PC-9 (cell line): ENCODE data around the gene DNAH12. TPM values are rescaled to one million over a fixed set of nuclear protein-coding genes. Genes with fewer than 3 reads are reported as not detected.

Experiments
- BruUV-seq: library from RNA; stranded (reverse); fragments of 400-500 nt; replicated peaks from 2 replicates; lab custom pipeline; 2021; lab: Mats Ljungman, UMichigan
- CTCF ChIA-PET: fragments of 300-600 bp; sonication (Branson Sonifier 250); formaldehyde crosslinking; loops from one replicate; lab custom pipeline; 2022; ENCODE audit warnings: antibody characterized with exemption; lab: Charles Lee
- POLR2A ChIA-PET: fragments of 300-600 bp; sonication (Branson Sonifier 250); formaldehyde crosslinking; loops from one replicate; lab custom pipeline; 2022; ENCODE audit warnings: antibody characterized with exemption; ENCODE audit not compliant: unreplicated experiment; lab: Charles Lee
- DNase-seq, 2 experiments: peaks; one replicate each; pipeline versions ENCODE4 v3.0.0 to v3.0.0-alpha.2; 2015 to 2022; ENCODE audit warnings: mixed read lengths in 1 of 2
- H2AFZ ChIP-seq: fragments of 200-600 bp; sonication (generic); 2 replicates; pipeline ENCODE4 v1.8.1; 2017; ENCODE audit warnings: antibody characterized with exemption
- H3F3A ChIP-seq: fragments of 200-600 bp; sonication (generic); 2 replicates; pipeline ENCODE4 v1.8.1; 2017; ENCODE audit warnings: antibody characterized with exemption, mild to moderate bottlenecking, low read depth; ENCODE audit not compliant: insufficient read depth
- H3K27ac ChIP-seq: fragments of 200-600 bp; sonication (generic); 2 replicates; pipeline ENCODE4 v1.6.1; 2016; ENCODE audit warnings: mixed run types
- H3K27me3 ChIP-seq: fragments of 200-600 bp; sonication (generic); 2 replicates; pipeline ENCODE4 v1.6.1; 2016; ENCODE audit warnings: low read depth, mixed run types; ENCODE audit not compliant: insufficient read depth
- H3K36me3 ChIP-seq: fragments of 200-600 bp; sonication (generic); 2 replicates; pipeline ENCODE4 v1.6.1; 2016; ENCODE audit warnings: low read depth, mixed run types
- H3K4me1 ChIP-seq: fragments of 200-600 bp; sonication (generic); replicated peaks from 2 replicates; pipeline ENCODE4 v1.6.1; 2016; ENCODE audit warnings: mixed run types; ENCODE audit not compliant: insufficient read depth
- H3K4me2 ChIP-seq: fragments of 200-600 bp; sonication (generic); 2 replicates; pipeline ENCODE4 v1.6.1; 2017; ENCODE audit warnings: mixed run types
- H3K4me3 ChIP-seq: fragments of 200-600 bp; sonication (generic); 2 replicates; pipeline ENCODE4 v1.6.1; 2016; ENCODE audit warnings: mixed run types
- H3K79me2 ChIP-seq: fragments of 200-600 bp; sonication (generic); 2 replicates; pipeline ENCODE4 v1.6.1; 2017; ENCODE audit warnings: low read depth, mixed run types
- H3K9me2 ChIP-seq: fragments of 200-600 bp; sonication (generic); 2 replicates; pipeline ENCODE4 v1.8.1; 2017; ENCODE audit warnings: mild to moderate bottlenecking; ENCODE audit not compliant: insufficient read depth
- H3K9me3 ChIP-seq: fragments of 200-600 bp; sonication (generic); 2 replicates; pipeline ENCODE4 v1.8.1; 2016; ENCODE audit warnings: low read depth; ENCODE audit not compliant: insufficient read depth
- H4K20me1 ChIP-seq: fragments of 200-600 bp; sonication (generic); 2 replicates; pipeline ENCODE4 v1.8.1; 2017; ENCODE audit not compliant: insufficient read depth
- EZH2 ChIP-seq: fragments of 200-600 bp; sonication (generic); IDR thresholded peaks from 2 replicates; pipeline ENCODE4 v1.8.0; 2017; ENCODE audit warnings: antibody characterized with exemption, low read depth
- intact Hi-C: fragments of 100-400 bp; cut with micrococcal nuclease; formaldehyde crosslinking; loops from one replicate; pipeline ENCODE4 v1.10.0; 2022; ENCODE audit not compliant: unreplicated experiment
- total RNA-seq: library from RNA; stranded (reverse); gene quantifications from 2 replicates; pipeline ENCODE4 v1.2.3, GENCODE V29; 2021
- TF ChIP-seq, protein P1 (sequence below): fragments of 200-600 bp; sonication (generic); conservative IDR thresholded peaks from 2 replicates; pipeline ENCODE4 v1.6.1; 2017; ENCODE audit warnings: mixed run types, antibody characterized with exemption, mild to moderate bottlenecking, moderate library complexity

The DNAH12 gene
- total RNA-seq, 1 experiment from 2014 or later: 0.22 TPM

- H4K20me1 ChIP-seq: no peaks in the 10 kb centered on the region; the same call in 1 of the 2 replicates
These were observed 283.0 kb downstream of the DNAH12 start for GRCh38 chr3:57261119-57261518.

GRCh38 chr3:57257678-57258077 lies 286.5 kb downstream of the DNAH12 start:
- TF ChIP-seq, protein P1, sequence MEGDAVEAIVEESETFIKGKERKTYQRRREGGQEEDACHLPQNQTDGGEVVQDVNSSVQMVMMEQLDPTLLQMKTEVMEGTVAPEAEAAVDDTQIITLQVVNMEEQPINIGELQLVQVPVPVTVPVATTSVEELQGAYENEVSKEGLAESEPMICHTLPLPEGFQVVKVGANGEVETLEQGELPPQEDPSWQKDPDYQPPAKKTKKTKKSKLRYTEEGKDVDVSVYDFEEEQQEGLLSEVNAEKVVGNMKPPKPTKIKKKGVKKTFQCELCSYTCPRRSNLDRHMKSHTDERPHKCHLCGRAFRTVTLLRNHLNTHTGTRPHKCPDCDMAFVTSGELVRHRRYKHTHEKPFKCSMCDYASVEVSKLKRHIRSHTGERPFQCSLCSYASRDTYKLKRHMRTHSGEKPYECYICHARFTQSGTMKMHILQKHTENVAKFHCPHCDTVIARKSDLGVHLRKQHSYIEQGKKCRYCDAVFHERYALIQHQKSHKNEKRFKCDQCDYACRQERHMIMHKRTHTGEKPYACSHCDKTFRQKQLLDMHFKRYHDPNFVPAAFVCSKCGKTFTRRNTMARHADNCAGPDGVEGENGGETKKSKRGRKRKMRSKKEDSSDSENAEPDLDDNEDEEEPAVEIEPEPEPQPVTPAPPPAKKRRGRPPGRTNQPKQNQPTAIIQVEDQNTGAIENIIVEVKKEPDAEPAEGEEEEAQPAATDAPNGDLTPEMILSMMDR: no peak
- H3K4me1 ChIP-seq: no peaks in the 10 kb centered on the region
- H3K4me2 ChIP-seq: no peak overlapping the region
- no peaks in the 10 kb centered on the region for H3K27me3 ChIP-seq
- POLR2A ChIA-PET: no interaction called here
- H3K4me3 ChIP-seq: no peak overlapping the region
- no peaks in the 10 kb centered on the region; the same call in 1 of the 2 replicates for H4K20me1 ChIP-seq
- no peaks in the 10 kb centered on the region for H3K79me2 ChIP-seq
- BruUV-seq: no TSS peak
- no peaks in the 10 kb centered on the region for H3K9me2 ChIP-seq
- no peaks in the 10 kb centered on the region for H3K9me3 ChIP-seq
- DNase-seq: no peak
- CTCF ChIA-PET: no interaction called here
- H3K27ac ChIP-seq: no peak overlapping the region
- H2AFZ ChIP-seq: no peak overlapping the region
- intact Hi-C loops: no loop called here
- no peaks in the 10 kb centered on the region for H3F3A ChIP-seq
- H3K36me3 ChIP-seq: peaks cover 4% of the 10 kb centered on the region

More at GRCh38 chr3:57261119-57261518, 283.0 kb downstream of the DNAH12 start:
- ChIA-PET POLR2A (no interaction called here), CTCF (no interaction called here)
- Histone ChIP-seq H3K4me1 (no peaks in the 10 kb centered on the region), H3K4me2 (no peak overlapping the region), H3K9me3 (no peaks in the 10 kb centered on the region), H3K4me3 (no peak overlapping the region), H3K9me2 (no peaks in the 10 kb centered on the region), H3F3A (no peaks in the 10 kb centered on the region), H3K27ac (no peak overlapping the region), H3K79me2 (no peaks in the 10 kb centered on the region), H3K27me3 (no peaks in the 10 kb centered on the region), H2AFZ (no peak overlapping the region), H3K36me3 (no peaks in the 10 kb centered on the region; the same call in 1 of the 2 replicates)
- intact Hi-C loops: no loop called here
- no TSS peak for BruUV-seq
- TF ChIP-seq, protein P1: no peak
- TF ChIP-seq EZH2: no peak
- DNase-seq: no peak

- no peak for TF ChIP-seq EZH2
- TF ChIP-seq, protein P1: no peak
- H3K27me3 ChIP-seq: no peaks in the 10 kb centered on the region
- DNase-seq: no peak
- H3K9me3 ChIP-seq: no peaks in the 10 kb centered on the region
- no peak overlapping the region for H3K27ac ChIP-seq
- peaks cover 9% of the 10 kb centered on the region for H3K36me3 ChIP-seq
- H2AFZ ChIP-seq: no peak overlapping the region
- no peaks in the 10 kb centered on the region for H3F3A ChIP-seq
- H3K79me2 ChIP-seq: no peaks in the 10 kb centered on the region
- no peak overlapping the region for H3K4me3 ChIP-seq
- ChIA-PET CTCF (no interaction called here), POLR2A (no interaction called here)
- no peaks in the 10 kb centered on the region; the same call in 1 of the 2 replicates for H4K20me1 ChIP-seq
- H3K4me2 ChIP-seq: no peak overlapping the region
- H3K4me1 ChIP-seq: no peaks in the 10 kb centered on the region
- BruUV-seq: no TSS peak
- no peaks in the 10 kb centered on the region for H3K9me2 ChIP-seq
- intact Hi-C loops: no loop called here
These were observed 287.3 kb downstream of the DNAH12 start for GRCh38 chr3:57256844-57257243.
